HG03135 (cell line): ENCODE results near the gene C8G.

Experiments
- ATAC-seq: cut with Tn5 transposase; IDR thresholded peaks from one replicate; pipeline ENCODE4 v1.9.1; 2021; ENCODE audit warnings: mild to moderate bottlenecking, moderate library complexity; ENCODE audit not compliant: unreplicated experiment

The C8G gene

DNA sequence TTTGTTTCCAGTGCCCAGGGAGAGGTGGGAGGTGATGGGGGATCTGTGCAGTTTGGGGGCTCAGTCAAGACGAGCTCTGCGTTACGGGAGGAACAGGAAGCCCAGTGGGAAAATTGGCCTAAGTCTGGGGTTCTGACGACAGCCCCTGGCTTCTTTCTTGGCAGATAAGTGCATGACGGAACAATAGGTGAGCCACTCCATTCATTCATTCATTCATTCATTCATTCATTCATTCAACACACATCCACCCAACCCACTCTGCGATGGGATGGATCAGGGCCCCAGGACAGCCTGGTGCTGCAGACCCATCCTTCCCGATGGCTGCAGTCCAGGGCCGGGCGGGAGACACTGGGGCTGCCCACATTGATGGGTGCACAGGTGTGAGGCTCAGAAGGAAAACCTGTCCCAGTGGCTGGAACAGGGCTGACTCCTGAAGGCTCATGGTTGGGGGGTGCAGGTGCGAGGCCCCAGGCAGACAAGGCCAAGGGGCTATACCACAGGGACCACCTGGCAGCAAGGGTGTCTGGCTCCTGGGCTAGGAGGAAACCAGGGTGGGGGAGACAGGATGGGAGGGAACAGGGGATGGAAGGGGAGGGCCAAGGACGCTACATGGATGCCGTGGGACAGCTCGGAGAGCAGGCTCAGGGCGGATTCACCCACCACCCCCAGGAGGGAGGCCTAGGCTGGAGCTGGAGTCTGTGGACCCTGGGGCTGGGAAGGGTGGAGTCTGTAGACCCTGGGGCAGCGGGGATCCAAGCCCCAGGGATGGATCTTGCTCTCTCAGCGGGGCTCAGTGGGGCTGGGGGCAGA, 35.8 kb downstream of the C8G start:
- no peak for ATAC-seq

DNA sequence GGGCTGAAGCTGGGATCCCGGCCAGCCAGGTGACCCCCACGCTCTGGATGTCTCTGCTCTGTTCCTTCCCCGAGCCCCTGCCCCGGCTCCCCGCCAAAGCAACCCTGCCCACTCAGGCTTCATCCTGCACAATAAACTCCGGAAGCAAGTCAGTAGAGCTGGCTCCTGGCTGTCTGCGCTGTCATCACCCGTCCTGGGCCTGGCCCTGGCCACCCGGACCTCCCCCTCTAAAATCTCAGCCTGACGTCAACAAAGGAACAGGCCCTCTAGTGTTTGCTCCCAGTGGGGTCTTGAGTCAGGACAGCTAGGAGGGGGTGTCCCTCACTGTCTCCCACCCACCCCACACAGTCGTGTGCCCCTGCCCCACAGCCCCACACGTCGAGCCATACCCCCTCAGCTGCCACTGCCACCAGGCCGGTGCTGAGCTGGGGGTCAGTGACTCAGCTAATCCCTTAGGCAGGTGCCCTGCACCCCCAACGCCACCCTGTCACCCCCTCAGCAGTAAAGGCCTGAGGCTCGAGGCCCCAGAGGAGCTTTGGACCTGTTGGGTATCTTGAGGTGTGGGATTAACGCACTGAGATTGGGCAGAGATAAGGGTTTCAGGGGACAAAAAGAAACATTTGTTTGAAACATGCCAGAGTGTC, 36.7 kb downstream of the C8G start:
- no peak for ATAC-seq

DNA sequence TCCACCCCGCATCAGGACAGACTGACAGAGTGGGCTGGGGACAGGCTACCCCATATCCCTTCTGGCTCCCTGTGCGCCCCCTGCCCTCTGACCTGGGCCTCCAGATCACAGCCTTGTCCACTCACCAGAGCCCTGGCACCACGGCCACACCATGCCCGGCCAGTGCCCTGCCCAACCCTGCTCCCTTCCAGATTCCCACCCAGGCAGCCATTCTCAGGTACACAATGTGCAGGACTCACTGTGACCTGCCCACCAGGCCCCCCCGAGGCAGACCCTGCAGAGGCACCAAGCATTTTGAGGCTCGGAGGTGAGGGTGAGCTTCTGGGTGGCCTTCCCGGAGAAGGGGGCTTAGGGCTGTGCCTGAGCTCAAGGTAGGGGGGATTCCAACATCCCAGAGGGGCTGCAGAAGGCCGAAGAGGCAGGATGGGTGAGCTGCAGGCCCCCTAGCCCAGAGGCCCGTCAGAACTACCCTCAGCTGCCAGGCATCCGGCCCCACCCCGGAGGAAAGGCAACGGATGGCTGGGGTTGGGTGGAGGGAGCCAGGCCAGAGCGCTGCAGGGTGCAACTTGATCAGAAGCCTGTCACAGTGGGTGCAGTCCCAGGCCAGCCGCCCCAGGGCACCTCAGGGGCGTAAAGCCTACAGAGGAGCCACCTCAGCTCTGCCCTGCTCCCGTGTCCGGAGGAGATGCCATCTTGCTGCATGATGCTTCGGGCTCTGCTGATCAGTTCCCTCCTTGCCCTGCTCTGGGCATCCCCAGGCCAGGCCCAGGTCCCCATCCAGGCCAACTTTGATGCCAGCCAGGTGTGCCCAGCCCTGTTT, 37.4 kb downstream of the C8G start, which contains the start of gene LCNL1:
Gene LCNL1 (plus strand): TSS at position 762 of the 820 bp plus-strand sequence. CDS start 594 bp downstream, outside the sequence.
- no peak for ATAC-seq

DNA sequence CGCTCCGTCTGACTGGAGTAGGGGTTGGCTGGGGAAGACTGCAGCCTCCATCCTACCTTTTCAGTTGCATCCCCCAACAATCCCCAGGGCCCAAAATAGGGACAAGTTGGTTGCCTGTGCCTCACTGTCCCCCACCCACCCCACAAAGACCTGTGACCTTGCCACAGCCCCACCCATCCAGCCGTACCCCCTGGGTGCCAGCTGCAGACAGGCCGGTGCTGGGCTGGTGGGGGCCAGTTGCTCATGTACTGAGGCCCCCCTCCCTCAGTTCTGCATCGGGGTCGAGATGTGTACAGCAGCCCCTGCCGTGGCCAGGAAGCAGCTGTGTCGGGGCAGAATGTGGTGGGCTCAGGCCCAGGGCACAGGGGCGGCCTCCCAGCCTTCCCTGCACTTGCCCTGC, 38.1 kb downstream of the C8G start:
- no peak for ATAC-seq

DNA sequence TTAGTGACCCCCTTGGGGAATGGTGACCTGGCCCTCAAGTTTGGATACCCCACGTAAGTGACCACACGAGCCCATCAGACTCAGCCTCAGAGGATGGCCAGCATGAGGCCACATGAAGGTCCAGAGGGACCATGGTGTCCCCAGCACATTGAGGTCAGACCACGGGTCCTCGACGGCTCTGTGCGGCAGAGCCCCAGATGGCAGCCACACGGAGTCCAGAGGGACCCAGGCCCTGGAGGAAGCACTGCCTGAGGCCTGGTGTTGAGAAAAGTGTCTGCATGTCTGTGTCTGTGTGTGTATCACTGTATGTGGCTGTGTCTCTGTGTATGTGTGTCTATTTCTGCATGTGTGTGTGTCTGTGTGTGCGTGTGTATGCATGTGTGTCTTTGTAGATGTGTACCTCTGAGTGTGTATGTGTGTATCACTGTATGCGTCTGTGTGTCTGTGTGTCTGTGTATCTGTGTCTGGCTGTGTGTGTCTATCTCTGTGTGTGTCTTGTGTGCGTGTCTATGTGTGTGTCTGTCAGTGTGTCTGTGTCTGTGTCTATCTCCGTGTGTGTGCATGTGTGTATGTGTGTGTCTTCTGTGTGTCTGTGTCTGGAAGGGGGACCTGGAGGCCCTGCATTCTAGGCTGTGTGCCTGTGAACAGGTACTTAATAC, 38.7 kb downstream of the C8G start:
- no peak for ATAC-seq

DNA sequence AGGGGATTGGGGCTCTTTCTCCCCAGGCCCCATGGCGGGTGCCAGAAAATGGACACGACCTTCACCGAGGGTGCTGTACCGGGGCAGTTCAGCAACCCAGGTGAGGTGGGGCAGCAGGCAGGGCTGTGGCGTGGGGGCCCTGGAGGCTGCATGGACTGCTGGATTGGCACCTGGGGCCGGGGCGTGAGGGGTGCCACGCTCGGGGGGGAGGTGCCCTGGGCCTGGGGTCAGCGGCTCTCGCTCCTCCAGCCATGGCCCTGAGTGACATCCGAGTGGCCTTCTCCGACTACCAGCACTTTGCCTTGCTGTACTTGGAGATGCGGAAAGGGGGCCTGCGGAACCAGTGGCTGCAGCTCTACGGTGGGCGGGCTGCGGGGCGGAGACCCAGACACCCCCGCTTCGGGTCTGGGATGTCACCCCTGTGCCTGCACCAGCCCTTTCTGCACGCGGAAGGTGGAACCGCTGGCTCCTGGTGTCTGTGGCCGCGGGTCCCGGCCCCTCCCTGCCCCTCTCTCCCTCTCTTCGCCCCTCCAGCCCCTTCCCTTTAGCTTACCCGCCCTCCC, 39.5 kb downstream of the C8G start:
- no peak for ATAC-seq

DNA sequence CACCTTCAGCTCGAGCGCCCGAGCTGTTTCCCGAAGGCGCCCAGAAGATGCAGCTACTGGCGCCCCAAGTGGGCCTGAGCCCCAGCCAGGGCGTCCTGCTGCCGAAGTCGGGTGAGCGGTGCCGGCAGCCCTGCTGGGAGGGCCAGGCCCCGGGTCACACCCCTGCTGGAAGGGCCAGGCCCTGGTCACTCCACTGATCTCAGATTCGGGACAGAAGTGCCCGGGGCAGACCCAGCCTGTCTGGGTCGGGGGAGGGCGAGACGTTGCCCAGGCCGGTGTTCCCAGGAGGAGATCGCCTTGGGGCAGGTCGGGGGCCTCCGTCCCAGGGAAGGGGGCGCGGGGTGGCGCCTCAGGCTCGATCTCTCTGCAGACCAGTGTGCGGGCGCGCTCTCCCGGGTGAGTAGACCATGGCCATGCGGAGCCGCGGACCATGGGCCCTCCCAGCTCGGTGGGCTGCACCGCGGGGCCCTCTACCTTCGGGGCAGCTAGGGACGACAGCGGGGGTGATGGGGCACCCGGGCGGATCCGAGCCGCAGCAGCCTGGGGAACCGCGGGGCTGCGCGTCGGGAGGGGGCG, 40.1 kb downstream of the C8G start:
- ATAC-seq, result no peak

DNA sequence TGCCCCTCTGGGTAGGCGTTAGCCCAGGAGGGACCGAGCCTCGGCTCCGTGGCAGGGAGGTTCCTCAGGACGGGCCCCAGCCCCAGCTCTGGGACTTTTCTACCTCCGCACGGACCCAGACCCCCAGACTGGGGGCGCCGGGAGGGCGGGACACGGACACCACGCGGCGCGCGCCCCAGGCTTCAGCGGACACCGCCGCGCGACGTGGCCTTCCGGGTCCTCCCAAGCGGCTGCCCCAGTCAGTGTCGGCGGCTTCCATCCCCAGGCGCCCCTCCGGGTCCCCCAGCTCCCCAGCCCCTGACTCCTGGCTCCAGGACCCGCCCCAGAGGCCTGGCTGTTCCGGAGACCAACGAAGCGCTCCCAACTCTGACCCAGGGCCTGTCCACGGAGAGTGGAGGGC, 40.8 kb downstream of the C8G start:
- no peak for ATAC-seq

DNA sequence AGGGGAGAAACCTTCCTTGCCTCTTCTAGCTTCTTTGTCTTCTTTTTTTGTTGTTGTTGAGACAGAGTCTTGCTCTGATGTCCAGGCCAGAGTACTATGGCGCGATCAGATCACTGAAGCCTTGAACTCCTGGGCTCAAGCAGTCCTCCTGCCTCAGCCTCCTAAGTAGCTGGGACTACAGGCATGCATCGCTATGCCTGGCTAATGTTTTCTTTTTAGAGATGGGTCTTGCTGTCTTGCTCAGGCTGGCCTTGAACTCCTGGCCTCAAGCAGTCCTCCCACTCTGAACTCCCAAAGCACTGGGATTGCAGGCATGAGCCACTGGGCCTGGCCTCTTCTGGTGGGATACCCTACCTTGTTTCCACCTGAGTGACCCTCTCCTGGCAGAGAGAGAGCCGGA, 43.8 kb downstream of the C8G start:
- ATAC-seq, result no peak

DNA sequence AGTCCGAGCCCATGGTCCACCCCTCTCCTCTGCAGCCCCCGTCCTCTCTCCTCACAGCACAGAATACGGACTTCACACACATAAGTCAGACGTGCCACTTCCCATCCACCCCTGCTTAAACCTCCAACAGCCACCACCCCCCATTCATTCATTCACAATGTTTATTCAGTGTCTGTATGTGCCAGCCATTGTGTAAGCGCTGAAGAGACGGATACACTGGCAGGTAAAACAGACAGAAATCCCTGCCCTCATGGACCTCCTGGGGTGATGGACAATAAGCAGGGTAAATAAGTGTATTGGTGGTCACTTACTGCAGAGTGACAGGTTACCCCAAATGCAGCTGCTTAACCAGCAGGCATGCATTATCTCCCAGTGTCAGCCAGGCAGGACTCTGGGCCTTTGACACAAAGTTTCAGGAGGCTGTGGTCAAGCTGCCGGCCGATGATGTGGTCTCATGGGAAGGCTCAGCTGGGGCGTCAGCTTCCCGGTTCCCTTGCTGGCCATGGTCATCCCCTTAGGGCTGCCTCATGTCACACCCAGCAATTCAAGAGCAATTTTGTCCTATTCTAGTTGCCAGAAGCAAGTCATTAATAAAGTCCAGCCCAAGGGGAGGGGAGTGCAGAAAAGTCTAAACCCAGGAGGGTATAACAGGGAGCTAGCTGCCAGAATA, 45.3 kb downstream of the C8G start:
- no peak for ATAC-seq

DNA sequence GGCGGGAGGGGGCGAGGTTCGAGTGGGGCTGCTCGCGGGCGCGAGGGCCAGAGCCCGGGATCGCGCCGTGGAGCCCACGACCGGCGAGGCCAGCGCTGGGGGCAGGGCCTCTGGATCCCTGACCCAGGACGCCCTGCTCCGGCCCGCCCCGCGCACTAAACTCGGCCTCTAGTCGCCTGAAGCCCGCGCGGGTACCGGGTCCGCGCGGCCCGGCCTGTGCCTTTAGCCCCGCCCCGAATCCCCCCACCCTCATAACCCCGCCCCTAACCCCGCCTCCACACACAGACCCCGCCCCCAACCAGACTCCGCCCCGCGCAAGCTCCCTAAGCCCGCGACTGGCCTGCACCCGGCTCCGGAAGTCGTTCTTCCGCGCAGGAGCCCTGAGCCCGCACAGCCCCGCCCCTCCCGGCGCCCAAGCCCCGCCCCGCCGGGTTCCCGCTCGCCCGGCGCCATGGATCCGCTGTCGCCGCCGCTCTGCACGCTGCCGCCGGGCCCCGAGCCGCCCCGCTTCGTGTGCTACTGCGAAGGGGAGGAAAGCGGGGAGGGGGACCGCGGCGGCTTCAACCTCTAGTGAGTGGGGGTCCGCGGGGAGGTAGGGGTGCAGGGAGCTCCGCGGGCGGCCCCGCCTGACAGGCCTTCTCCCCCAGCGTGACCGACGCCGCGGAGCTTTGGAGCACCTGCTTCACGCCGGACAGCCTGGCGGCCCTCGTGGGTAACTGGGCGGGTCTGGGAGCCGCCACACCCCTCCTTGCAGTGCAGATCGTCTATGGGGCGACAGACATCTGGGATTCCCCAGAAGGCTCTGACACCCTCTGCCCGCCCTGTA, 47.2 kb downstream of the C8G start, which contains the start of gene PAXX:
Gene PAXX (plus strand): TSS at position 430 of the 826 bp plus-strand sequence. CDS start 22 bp downstream, at position 452.
- peak; percentile 71 for ATAC-seq

DNA sequence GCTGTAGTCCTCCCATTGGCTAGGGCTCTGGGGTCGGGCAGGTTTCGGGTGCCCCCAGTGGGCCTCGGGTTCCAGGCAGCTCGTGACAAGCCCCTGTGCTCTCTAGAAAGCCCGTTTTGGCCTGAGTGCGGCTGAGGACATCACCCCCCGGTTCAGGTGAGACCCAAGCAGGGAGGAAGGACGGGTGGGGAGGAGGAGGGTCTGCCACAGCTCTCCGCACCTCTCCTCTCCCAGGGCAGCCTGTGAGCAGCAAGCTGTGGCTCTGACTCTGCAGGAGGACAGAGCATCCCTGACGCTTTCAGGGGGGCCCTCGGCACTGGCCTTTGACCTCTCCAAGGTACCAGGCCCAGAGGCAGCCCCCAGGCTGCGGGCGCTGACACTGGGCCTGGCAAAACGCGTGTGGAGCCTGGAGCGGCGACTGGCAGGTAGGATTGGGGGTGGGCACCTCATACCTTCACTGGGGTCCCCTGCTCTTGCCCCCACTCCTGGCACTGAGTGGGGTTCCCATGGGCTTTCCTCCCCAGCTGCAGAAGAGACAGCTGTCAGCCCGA, 47.9 kb downstream of the C8G start:
- ATAC-seq, result peak; percentile 5

DNA sequence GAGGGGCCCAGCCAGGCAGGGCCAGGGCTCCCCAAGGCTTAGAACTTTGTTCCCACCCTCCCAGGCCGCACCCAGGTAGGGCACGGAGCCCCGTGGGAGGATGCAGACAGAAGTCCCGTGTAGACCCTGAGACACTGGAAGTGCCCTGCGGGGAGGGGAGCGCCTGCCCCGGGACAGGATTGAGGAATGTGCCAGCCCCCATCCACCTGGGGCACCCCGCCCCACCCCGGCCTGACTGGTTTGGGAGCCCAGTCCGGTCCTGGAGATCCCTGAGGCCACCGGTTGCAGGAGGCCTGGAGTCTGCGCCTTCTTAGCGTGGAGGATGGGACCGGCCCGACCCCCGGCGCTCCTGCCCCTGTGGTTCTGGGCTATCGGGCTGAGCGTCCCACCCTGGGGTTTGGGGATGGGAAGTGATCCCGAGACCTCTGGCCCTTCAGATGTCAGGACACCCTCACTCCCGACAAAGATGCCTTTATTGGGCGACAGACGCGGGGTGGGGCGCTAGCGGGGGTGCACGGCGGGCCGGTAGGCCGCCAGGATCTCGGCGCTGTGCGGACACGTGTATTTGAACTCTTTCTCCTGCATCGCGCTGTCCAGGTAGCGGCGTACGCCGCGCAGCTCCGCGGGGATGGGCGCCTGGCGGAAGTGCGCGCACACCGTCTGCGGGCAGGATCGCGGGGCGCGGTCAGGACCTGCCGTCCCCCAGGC, 49.3 kb downstream of the C8G start:
- ATAC-seq, result no peak

DNA sequence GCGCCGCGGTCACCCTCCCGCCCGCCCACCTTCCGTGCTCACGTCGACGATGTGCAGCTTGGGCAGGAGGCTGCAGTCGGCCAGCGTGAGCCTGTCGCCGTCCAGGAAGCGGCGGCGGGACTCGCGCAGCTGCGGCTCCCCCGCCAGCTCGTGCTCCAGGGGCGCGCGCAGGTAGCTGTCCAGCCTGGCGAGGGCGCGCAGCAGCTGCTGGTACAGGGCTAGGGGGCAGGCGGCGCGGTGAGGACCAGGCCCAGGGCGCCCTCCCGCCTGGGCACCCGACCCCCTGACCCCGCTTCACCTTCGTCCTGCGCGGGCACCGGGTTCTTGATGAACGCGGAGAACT, 49.8 kb downstream of the C8G start:
- ATAC-seq, result no peak

DNA sequence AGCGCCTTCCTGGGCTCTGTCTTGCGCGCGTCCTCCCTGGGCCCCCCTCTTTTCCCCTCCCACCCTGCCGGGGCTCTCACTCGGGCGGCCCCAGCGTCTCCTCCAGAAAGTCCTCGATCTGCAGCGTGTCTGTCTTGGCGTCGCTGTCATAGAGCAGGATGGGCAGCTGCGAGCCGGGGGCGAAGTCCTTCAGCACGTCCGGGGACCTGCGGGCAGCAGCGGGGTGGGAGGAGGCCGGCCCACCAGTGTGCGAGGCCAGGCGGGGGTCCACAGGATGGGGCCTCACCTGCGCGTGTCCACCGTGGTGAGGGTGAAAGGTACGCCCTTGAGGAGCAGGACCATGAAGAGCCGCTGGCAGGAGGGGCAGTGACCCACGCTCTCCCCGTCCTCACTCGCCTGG, 50.3 kb downstream of the C8G start:
- no peak for ATAC-seq

DNA sequence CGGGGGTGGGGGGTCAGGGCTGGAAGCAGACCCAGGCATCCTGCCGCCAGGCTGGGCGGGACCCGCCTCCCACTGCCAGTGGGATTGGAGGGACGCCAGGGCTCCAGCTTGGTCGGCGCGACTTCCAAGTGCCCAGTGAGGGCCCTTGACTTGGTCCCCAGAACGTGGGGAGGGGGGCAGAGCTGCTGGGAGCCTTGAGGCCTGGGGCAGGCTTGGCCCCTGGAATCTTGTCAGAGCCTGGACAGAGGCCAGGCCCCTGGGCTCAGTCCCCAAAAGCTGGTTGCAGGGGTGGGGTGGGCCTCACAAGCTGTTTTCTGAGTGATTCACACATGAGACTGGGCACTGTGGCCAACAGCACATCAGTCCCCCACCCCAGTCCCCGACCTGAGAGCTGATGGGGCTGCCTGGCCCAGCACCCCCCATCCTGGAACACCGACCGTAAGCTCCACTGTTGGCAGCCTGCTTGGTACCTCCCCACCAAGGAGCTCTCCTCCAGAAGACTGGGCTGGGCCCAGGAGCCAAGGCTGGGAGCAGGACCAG, 50.8 kb downstream of the C8G start:
- ATAC-seq, result no peak
